ENCODE data around the gene INS. TPM values are rescaled to one million over a fixed set of nuclear protein-coding genes. Genes with fewer than 3 reads are reported as not detected.

Gene INS
- total and polyA plus RNA-seq, 2 of the 8 experiments (the other 6 are each of a cell fraction or from before 2014, with no cell fraction given): not detected

GRCh38 chr11:2163428-2163978 lies 2.5 kb upstream of the INS start:
- H2BK15ac ChIP-seq (ENCODE audit: low read length): no peak overlapping the region
- no peaks in the 10 kb centered on the region for H3K79me2 ChIP-seq (ENCODE audit: control insufficient read depth in 1 of 2, insufficient read depth in 2 of 2, low read length in 2 of 2)
- no peak overlapping the region for H3K9ac ChIP-seq (replicated peaks in 1 of 4; ENCODE audit: extremely low read depth in 1 of 4, low read depth in 3 of 4, low read length in 3 of 4)
- no peaks in the 10 kb centered on the region for H3K23me2 ChIP-seq (ENCODE audit: low read depth, low read length)
- no peak overlapping the region for H3K18ac ChIP-seq (ENCODE audit: extremely low read depth, low read length)
- no peak overlapping the region for H3K4me2 ChIP-seq (ENCODE audit: insufficient read depth in 1 of 2, low read depth in 2 of 2, low read length in 2 of 2)
- no peak overlapping the region for H2BK5ac ChIP-seq (ENCODE audit: low read depth, low read length)
- H2BK12ac ChIP-seq (ENCODE audit: low read depth, low read length): no peak overlapping the region
- H3K27me3 ChIP-seq (replicated peaks in 1 of 4; ENCODE audit: control insufficient read depth in 3 of 4, extremely low read depth in 1 of 4, insufficient read depth in 3 of 4, low read length in 3 of 4): peaks cover 0 to 14% (median 0%) of the 10 kb centered on the region in 4 experiments; a peak in 3 of 7 replicates
- H4K8ac ChIP-seq (ENCODE audit: extremely low read depth, insufficient read depth, low read length): no peak overlapping the region
- H3K4me1 ChIP-seq (replicated peaks in 1 of 4; ENCODE audit: control insufficient read depth in 3 of 4, insufficient read depth in 4 of 4, low read length in 3 of 4): peaks cover 0 to 3% (median 0%) of the 10 kb centered on the region in 4 experiments; a peak in 1 of 7 replicates
- H4K91ac ChIP-seq (replicated peaks; ENCODE audit: insufficient read length, low read length): no peak overlapping the region
- no peak overlapping the region for H3K4me3 ChIP-seq (ENCODE audit: extremely low read depth in 1 of 4, insufficient read depth in 2 of 4, low read depth in 3 of 4, low read length in 4 of 4)
- no peaks in the 10 kb centered on the region for H3K9me3 ChIP-seq (ENCODE audit: insufficient read depth in 2 of 2, low read depth in 1 of 2, low read length in 1 of 2)
- H3K79me1 ChIP-seq (ENCODE audit: low read depth, low read length): no peaks in the 10 kb centered on the region
- no peak overlapping the region for H3K4ac ChIP-seq (replicated peaks; ENCODE audit: insufficient read length, low read depth, low read length)
- FAIRE-seq (no peak), DNase-seq (ENCODE audit: low read depth in 1 of 2, low spot score in 2 of 2) (no peak)
- ChIA-PET CTCF (ENCODE audit: partially characterized antibody) (interaction anchor here (0.6 to 20.6 kb wide), 12 partner anchors 10 to 767 kb away, joined by 3 to 416 read pairs (median 6); partner anchors contain the start of genes INS and MRPL23), POLR2A (ENCODE audit: partially characterized antibody) (no interaction called here)
- H2AFZ ChIP-seq (ENCODE audit: low read length): no peak overlapping the region
- no peaks in the 10 kb centered on the region for H3K36me3 ChIP-seq (ENCODE audit: control insufficient read depth in 2 of 4, insufficient read depth in 4 of 4, low read length in 3 of 4)
- no peak overlapping the region for H3K23ac ChIP-seq (ENCODE audit: insufficient read length)
- 94% methylated on average over 8 of the region's 12 CpGs; no CpG with 5 or more reads in 1 of the 2 experiments for WGBS, 2 experiments (ENCODE audit: extremely low coverage in 1 of 2, insufficient coverage in 1 of 2, insufficient read length in 1 of 2, insufficient replicate concordance in 2 of 2, low coverage in 1 of 2, low lambda C conversion rate in 2 of 2, missing lambda C conversion rate in 1 of 2)
- H3K14ac ChIP-seq (ENCODE audit: insufficient read length): no peak overlapping the region
- peaks cover 0 to 3% of the 10 kb centered on the region in 2 experiments for H4K20me1 ChIP-seq (replicated peaks in 1 of 2; ENCODE audit: control insufficient read depth in 1 of 2, insufficient read depth in 2 of 2, low read length in 2 of 2)
- H4K5ac ChIP-seq (ENCODE audit: insufficient read length, low read depth, low read length): no peak overlapping the region
- no peak overlapping the region for H2AK5ac ChIP-seq (ENCODE audit: low read depth, low read length)
- no peak overlapping the region for H2BK20ac ChIP-seq (ENCODE audit: low read length)
- H2BK120ac ChIP-seq (replicated peaks; ENCODE audit: low read depth, low read length): no peak overlapping the region
- no peak overlapping the region for H3K27ac ChIP-seq (ENCODE audit: low read depth, low read length)
- H3K56ac ChIP-seq (replicated peaks; ENCODE audit: insufficient read length, low read depth, low read length): no peak overlapping the region
- no peak for TF ChIP-seq SP4 (IDR thresholded peaks at IDR 0.05; ENCODE audit: low read length)

Measured in H1 (cell line).